H4 (cell line): Measurements from ENCODE around the gene KLK4. TPM values are rescaled to one million over a fixed set of nuclear protein-coding genes. Genes with fewer than 3 reads are reported as not detected.
"Not testable (repeated sequence)": the region's sequence is repeated elsewhere in the genome, so short reads cannot be mapped to it uniquely, and the experiment has no call there.

Experiments used
- DNase-seq: peaks from one replicate; pipeline ENCODE4 v3.0.0-alpha.2; 2015; ENCODE audit warnings: low spot score
- total RNA-seq: library from RNA; depleted of rRNA; stranded (reverse); fragments of >200 nt; shearing (Covaris generic); gene quantifications from 2 replicates; pipeline ENCODE4 v1.2.3, GENCODE V29; 2014

KLK4 gene
- total RNA-seq, 1 experiment from 2014 or later: not detected

- DNase-seq: no peak
These were observed 1.8 kb upstream of the KLK4 start for GRCh38 chr19:50912727-50913716.

DNA sequence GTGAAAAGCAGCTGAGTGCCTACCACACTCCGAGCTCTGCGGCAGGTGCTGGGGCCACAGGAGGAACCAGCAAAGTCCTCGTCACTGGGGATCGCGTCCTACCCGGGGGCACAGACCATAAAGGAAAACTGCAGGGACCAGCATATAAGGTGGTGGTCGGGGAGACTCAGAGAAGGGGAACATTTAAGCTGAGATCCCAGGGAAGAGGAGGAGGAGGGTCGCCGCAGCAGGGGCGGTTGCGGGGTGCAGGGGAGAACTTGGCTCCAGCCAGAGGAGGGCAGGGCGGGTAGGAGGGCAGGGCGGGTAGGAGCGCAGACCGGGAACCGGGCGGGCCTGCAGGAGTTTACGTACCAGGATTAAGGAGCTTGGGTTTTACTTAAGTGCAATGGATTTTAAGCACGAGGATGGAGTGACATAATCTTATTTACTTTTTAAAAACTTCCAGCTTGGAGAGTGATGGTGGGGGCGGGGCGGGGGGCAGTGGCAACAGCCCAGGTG, 956 bp upstream of the KLK4 start:
- no peak for DNase-seq

GRCh38 chr19:50910722-50911121, 473 bp downstream of the KLK4 start:
- no peak for DNase-seq

- DNase-seq: no peak
These were observed 1.7 kb downstream of the KLK4 start for GRCh38 chr19:50909240-50910070.

DNA sequence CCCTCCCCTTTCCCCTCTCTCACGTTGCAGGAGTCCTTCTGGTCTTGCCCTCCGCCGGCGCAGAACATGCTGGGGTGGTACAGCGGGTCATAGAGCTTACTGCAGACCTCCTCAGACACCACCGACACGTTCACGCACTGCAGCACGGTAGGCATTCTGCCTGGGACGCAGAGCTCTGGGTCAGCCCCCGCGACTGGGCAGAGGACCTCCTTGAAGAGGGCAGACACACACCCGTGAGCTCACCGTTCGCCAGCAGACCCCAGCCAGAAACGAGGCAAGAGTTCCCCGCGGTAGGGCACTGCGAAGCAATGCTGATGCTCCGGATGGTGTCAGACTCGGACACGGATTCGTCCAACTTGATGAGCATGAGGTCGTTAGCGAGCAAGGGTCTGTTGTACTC, 2.9 kb downstream of the KLK4 start:
- DNase-seq: no peak

GRCh38 chr19:50906217-50906616, 5.0 kb downstream of the KLK4 start:
- DNase-seq: no peak

- no peak for DNase-seq
These were observed 8.6 kb downstream of the KLK4 start for GRCh38 chr19:50902640-50903039.

DNA sequence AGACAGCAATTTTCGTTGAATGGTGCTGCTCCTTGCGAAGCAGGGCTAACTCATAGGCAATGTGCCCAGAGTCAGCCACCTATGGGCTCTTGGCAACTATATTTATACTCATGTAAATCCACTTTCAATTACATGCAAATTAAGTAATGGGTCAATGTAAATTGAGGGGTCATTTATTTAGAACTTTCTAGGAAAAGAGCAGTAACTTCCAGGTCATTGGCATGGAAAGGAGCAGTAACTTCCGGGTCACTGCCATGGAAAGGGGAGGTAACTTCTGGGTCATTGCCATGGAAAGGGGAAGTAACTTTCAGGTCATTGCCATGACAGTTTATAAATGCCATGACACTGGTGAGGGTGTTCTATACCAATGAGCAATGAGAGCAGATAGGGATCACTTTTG, 11.6 kb downstream of the KLK4 start:
- no peak for DNase-seq

DNA sequence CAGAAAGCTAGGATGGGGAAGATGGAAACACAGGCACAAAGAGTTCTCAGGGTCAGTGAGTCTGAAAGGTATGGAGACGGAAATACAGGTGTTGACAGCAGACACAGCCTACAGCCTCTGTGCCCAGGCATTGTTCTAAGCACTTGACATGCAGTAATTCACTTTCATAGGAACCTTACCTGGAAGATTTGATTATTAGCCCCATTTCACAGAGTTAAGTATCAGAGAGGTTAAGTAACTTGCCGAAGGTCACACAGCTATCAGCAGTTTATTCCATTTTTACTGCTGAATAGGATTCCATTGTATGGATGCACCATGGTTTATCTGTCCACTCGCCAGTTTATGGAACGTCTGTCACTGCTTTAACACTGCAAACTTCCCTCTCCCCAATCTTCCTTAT, 13.2 kb downstream of the KLK4 start:
- DNase-seq: no peak

DNA sequence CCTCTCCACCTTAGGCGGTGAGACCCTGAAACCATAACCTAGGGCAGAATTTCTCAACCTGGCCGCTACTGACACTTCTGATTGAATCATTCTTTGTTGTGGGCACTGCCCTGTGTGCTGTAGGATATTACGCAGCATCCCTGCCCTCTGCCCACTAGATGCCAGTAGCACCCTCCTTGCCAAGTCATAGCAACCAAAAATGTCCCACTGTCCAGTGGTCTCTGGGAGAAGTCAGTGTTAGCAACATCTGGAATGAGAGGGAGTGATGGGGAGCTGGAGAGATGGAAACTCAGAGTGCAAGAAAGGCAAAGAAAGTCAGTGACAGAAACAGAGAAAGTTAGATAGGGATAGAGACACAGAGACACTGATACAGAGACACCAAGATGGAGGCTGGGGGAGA, 13.6 kb downstream of the KLK4 start:
- DNase-seq: peak; percentile 45

DNA sequence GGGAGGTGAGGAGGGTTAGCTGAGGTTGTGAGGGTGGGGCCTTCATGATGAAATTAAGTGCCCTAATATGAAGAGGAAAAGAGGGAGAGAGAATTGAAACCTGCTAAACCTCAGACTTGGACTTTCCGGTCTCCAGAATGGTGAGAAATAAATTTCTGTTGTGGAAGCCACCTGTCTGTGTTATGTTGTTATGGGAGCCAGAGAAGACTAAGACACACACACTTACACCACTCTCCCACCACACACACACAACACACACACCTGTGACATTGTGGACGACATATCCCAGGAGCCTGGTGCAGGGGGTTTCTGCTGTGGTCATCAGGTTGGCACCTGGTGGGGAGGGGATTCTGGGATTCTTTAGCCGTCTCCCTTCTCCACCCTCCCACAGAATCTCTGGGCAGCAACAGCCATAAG, 14.0 kb downstream of the KLK4 start:
- no peak for DNase-seq

DNA sequence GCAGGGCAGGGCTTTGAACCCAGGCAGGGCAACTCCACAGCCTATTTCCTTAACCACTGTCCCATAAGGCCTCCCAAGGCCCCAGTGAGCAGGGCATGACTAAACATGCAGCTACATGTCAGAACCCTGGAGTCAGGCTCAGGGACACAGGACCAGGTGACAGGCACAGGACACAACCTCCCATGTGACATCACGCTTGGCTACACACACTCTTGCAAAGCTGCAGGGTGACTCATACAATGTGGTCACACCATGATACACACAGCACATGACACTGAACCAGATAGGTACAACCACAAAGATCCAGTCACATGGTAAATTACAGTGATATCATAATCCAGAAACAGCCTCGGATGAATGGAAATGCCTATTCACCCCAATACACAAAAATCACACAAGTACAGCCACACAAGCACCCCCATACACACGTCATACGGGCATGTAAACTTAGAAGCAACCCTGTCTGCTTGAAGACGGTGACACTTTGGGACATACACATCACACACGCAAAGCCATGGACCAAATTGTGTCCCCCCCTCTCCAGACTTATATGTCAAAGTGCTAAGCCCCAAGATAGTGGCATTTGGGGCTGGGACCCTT, 14.5 kb downstream of the KLK4 start:
- DNase-seq: peak; percentile 99

- not testable (repeated sequence) for DNase-seq
These were observed 15.1 kb downstream of the KLK4 start for GRCh38 chr19:50896089-50896590.

DNA sequence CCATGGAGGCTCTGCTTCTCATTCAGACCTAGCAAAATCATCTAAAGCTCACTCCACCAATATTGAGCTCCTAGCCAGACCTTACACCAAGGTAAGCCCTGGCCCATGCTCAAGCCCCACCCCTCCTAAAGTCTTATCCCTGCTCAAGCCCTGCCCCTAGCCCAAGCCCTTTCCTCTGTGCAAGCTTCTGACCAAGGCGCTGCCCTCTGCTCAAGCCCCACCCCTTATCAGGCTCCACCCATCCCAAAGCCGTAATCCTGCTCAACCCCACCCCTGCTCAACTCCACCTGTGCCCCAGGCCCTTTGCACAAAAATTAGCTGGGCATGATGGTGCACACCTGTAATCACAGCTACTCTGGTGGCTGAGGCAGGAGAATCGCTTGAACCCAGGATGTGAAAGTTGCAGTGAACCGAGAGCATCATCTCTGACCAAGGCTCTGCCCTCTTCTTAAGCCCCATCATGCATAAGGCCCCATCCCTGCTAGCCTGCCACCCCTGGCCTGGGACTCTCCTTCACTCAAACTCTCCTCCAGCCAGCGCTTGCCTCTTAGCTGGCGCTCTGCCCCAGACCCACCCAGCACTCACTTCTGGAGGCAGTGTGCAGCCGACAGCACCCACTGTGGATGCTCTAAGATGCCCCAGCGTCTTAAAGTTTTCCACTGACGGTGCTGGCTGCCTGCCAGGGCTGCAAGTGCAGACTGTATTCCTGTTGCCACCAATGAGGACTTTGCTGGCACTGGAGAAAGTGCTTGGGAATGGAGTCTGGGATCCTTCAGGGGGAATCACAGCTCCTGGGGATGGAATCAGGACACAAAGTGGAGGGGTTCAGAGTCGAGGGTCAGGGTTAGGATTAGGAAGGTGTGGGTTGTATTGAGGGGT, 16.5 kb downstream of the KLK4 start:
- no peak for DNase-seq

DNA sequence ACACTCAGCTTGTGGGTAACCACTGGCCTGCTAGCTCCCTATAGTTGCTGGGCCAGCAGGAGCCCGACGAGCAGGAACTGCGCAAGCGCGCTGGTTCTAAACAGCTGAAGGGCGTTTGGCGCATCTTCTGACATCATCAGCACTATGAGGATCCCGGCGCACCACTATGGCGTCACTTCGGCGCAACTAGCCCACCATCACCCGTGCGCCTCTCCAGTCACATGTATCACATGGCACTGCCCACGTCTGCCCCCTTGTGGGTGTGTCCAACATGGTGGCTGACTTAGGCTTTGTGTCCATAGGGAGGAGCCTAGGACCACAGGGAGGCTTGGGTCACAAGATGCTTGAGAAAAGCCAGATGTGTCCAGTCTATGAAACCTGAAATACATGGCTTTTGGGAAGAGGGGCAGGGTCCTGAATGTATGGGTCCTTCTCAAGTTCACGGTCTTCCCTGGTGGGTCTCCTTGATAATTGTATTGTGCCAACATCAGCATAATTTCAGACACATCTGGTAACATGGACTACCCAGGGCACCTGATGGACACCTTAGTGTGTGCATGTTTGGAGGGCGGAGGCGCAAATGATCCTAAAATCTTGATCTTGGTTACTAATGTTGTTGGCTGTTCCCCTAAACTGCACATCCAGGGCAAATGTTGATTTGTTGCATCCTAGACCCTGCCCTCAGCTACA, 18.0 kb downstream of the KLK4 start:
- DNase-seq: no peak

- DNase-seq: no peak
These were observed 20.0 kb downstream of the KLK4 start for GRCh38 chr19:50891253-50891625.

DNA sequence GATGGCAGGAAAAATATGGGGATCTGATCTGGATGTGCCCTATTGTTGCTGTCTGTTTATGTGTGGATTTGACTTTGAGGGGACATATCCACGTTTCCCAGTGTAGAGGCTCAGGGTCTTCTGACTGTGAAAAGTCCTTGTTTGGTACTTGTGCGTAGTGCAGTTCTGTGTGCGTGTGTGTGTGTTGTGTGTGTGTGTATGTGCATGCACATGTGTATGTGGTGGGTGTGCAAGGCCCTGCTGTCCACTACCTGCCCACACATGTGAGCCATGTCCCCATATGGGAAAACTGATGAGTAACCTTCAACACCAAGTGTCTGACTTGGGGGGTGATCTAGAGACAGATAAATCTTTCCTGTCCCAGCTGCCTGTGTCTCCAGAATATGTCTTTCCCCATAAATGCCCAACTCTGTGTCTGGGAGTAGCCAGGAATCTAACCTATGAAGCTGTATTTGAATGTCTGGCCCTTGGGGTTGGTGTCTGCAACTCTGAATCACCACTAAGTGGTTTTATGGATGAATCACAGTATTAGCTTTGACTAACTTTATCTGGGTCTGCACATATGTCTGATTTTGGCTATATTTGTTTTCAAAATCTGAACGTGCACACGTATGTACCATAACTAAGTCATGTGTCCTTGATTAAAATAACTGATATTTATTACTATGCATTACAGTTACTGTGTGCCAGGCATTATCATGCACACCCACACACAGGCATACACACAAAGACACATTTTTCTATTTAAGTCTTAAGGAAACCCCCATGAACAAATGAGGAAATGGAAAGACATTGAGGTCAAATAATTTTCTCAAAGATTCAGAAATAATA, 20.6 kb downstream of the KLK4 start:
- no peak for DNase-seq

GRCh38 chr19:50889638-50890037, 21.6 kb downstream of the KLK4 start:
- no peak for DNase-seq

GRCh38 chr19:50882188-50882587, 29.0 kb downstream of the KLK4 start:
- no peak for DNase-seq
